NT2/D1 (cell line): ENCODE measurements around the gene MSANTD4.

Experiments
- YY1 ChIP-seq: IDR thresholded peaks from 2 replicates; pipeline ENCODE4 v1.6.1; 2011; ENCODE audit not compliant: insufficient read length, insufficient read depth
- ZNF274 ChIP-seq: IDR thresholded peaks from 2 replicates; pipeline ENCODE4 v1.6.1; 2011; ENCODE audit warnings: mild to moderate bottlenecking, low read depth, low read length

- TF ChIP-seq ZNF274 (no peak), YY1 (no peak)
Measured at GRCh38 chr11:105975128-105975527, 46.9 kb downstream of the MSANTD4 start.
